ENCODE data around the gene NMNAT2.
"Not testable (repeated sequence)": the region's sequence is repeated elsewhere in the genome, so short reads cannot be mapped to it uniquely, and the experiment has no call there.

NMNAT2 gene

GRCh38 chr1:183285746-183286145 lies 132.4 kb downstream of the NMNAT2 start:
- no peak for DNase-seq (ENCODE audit: low spot score)

- DNase-seq (ENCODE audit: low spot score): no peak
Observed at GRCh38 chr1:183285256-183285655, 132.9 kb downstream of the NMNAT2 start.

DNA sequence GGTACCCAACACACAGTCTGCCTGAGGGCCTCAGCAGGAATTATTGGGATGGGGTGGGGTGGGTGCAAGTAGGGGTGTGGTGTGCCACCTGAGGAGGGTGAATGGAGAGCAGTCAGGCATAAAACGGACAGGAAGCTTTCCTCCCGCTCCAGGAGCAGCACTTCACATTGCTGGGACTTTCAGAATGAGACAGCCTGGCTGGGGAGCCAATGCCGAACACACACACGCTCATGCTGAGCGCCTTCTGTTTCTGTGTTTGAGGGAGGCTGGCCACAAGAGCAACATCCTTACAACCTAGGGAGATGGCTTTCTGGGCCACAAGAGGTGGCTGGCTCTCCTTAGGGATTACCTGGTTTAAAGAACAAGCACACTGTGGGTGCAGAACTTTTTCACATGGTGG lies 134.1 kb downstream of the NMNAT2 start:
- no peak for DNase-seq (ENCODE audit: low spot score)

- no peak for DNase-seq (ENCODE audit: low spot score)
Observed at GRCh38 chr1:183283286-183283685, 134.9 kb downstream of the NMNAT2 start.

DNA sequence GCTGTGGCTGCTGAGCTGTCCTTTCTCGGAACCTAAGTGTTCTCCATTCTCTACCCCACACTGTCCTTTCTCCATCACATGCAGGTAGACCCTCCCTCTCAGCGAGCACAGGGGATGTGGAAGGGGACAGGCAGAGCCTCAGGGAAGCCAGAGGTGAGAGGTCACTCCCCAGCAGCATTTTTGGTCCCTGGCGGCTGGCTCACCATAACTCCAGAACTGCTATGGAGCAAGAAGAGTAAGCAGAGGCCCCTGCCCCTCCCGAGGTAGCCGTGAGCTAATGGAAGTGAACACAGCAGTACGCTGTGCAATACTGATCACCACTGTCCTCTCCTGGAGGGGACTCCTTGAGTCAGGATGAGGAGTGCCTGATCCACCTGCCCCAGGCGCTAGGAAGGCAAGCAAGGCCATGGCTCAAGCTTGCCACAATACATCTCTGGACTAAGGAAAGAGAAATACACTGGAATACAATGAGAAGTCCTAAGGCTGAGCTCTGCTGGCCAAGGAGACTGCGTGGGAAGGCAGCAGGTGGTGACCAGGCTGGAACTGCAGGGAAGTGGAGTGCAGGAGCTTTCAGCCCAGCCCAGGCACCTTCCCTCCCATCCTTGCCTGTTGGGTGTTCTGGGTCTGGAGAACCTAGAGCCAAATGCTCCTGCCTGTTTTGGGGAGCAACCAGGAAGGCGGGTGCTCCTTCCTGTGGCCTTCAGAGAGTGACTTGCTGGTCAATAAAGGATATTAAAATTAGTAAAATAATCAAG lies 135.9 kb downstream of the NMNAT2 start:
- DNase-seq (ENCODE audit: low spot score): no peak

DNA sequence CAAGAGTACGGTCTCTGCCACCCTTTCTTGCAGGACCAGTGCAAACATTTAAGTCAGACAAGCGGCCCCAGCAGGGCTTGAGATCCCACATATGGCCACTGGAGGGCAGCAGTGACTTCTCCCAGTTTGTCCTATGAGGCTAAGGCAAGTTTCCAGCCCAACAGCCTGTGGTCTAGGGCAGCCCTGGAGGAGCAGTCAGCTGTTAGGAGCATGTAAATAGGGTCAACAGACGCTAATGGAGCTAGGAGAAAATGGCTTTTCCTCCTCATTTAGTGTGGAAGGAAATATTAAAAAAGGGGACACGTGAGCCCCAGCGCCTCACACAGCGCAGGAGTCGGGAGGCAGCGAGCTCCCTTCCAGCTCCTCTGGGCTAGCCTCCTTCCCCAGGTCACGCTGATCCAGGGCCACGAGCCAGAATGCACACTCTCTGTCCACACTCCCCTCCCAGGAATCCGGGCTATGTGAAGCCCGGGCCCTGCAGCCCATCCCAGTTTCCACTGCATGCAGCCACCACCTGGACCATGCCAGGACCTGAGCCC lies 136.6 kb downstream of the NMNAT2 start:
- DNase-seq (ENCODE audit: low spot score): peak; percentile 87

- no peak for DNase-seq (ENCODE audit: low spot score)
Observed at GRCh38 chr1:183281039-183281438, 137.1 kb downstream of the NMNAT2 start.

GRCh38 chr1:183279835-183280234 lies 138.3 kb downstream of the NMNAT2 start:
- DNase-seq (ENCODE audit: low spot score): no peak

DNA sequence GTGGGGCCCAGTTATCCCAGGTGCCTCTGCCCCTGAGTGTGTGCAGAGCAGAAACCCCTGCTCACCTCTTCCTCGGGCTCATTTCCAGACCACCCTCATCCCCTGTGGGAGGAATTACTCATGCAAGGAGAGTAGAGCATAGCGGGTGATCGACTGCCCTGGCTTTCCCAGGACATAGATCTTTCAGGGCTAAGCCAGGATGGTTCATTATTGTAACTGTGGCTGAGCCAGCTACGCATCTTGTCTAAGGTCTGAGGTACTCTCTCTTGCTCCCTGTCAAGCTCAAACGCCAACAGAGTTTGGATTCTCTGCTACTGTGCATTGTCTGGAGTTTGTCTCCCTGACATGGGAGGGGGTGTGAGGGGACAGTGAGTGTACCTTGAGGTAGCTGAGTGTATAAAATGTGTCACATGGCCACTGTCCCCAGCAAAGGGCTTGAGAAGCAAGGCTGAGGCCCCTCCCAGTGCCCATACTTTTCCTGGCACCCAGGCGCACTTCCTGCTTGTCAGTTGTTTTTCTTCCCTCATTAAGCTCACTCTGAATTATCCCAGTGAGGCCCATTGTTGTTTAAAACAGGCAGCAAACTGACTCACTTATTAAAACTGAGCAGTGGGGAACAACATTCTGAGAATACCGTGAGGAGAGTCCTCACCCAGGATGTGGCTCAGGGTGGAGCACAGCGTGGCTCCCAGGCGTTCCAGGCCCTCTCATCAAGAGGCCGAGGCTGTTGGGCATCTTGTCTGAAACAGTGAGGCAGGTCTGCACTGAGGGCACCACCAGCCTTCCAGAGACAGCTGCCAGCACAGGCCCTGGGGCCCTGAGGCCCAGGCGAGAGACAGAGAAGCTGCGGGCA lies 139.2 kb downstream of the NMNAT2 start:
- DNase-seq (ENCODE audit: low spot score): no peak

- DNase-seq (ENCODE audit: low spot score): no peak
Observed at GRCh38 chr1:183277821-183278738, 140.1 kb downstream of the NMNAT2 start.

GRCh38 chr1:183276386-183277080 lies 141.6 kb downstream of the NMNAT2 start:
- DNase-seq (ENCODE audit: low spot score): no peak

DNA sequence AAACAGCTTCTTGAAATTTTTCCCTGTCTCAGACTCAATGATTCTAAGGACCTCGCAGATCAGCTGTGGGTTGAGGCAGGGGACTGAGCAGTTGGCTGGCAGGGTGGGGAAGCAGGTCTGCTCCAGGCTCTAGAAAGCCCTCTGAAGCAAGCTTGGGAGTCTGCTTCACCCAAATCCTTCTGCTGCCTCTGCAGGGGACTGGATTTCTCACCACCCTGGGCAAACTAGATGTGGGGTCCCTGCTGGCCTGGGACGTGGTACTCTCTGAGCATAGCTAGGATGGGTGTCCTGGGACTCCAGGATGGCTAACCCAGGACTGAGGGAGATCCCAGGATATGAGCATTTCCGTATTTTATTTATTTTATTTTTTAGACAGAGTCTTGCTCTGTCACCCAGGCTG lies 142.9 kb downstream of the NMNAT2 start:
- DNase-seq (ENCODE audit: low spot score): no peak

DNA sequence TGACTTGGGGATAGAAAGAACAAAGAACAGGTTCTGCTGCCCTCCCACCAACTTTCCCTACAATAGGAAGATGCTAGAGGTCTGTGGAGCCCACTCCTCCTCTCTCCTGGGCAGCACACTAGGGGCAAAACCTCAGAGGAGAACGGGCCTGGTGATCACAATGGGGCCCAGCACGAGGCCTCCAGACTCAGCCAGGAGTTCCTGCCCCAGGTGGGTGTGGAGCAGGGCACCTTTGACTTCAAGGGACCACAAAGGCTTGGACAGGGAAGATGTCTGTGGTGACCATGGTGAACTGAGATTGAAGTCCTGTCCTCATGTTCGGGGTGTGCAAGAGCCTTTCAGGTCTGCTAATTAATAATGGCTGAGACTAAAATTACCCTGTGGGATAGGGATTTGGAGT lies 143.3 kb downstream of the NMNAT2 start:
- no peak for DNase-seq (ENCODE audit: low spot score)

DNA sequence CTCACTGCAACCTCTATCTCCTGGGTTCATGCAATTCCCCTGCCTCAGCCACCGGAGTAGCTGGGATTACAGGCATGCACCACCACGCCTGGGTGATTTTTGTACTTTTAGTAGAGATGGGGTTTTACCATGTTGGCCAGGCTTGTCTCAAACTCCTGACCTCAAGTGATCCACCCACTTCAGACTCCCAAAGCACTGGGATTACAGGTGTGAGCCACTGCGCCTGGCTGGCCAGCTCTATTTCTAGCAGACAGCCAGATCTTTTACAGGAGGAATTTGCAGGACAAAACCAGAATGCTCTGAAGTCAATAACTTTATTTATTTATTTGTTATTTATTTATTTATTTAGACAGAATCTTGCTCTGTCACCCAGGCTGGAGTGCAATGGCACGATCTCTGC lies 144.2 kb downstream of the NMNAT2 start:
- not testable (repeated sequence) for DNase-seq (ENCODE audit: low spot score)

DNA sequence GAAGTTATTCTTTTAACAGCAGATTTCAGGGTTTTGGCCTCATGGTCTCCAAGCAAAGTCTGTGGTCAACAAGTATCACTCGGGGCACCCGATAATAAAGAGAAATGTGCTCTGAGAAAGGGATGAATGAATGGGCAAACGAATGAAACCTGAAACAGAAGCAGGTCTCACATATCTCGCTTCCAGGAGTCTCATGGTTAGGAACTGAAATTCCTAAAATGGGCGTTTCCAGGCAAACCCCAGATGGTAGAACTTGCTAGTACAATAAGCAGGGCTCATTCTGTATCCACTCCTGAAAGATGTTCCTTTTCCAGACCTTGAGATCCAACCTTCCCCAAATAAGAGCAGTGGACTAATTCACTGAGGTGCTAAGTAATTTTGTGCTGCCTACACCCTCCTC lies 144.9 kb downstream of the NMNAT2 start:
- no peak for DNase-seq (ENCODE audit: low spot score)

- no peak for DNase-seq (ENCODE audit: low spot score)
Observed at GRCh38 chr1:183272390-183272848, 145.8 kb downstream of the NMNAT2 start.

GRCh38 chr1:183270541-183271141 lies 147.5 kb downstream of the NMNAT2 start:
- no peak for DNase-seq (ENCODE audit: low spot score)

GRCh38 chr1:183267646-183268431 lies 150.3 kb downstream of the NMNAT2 start:
- no peak for DNase-seq (ENCODE audit: low spot score)

DNA sequence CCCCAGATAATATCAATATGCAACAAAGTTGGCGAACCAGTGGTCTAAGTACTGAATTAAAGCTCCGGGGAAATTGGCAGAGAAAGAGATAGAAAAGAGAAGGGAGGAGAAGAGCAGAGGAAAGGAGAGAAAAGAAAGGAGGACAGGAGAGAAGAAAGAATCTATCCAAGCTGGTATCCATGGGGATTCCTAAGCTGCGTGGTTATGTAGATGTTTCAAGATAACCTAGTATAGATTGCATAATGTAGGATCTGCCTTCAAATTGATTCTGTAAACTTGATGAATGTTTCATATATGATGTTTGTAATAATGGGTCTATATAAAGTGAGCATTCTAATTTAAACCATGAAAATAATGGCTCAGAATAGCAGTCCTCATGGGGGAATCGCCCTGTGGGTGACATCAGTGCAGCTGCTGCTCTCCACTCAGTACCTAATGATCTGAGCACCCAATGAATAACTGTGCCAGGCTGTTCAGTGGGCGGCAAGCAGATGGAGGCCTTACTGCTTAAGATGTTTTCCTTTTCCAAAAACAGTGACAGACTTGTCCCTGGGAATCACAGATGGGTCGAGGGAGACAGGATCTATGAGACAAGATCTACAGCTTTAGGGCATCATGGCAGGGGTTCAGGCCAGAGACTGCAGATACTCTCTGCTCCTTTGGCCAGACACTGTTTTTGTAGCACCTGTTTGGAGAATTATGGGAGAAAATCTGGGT lies 154.1 kb downstream of the NMNAT2 start:
- DNase-seq (ENCODE audit: low spot score): no peak

All from iPS-NIHi11 (cell line).